GM18502 (cell line): ENCODE results near the gene FUT7.
"Not testable (repeated sequence)": the region's sequence is repeated elsewhere in the genome, so short reads cannot be mapped to it uniquely, and the experiment has no call there.

Experiments
- ATAC-seq: cut with Tn5 transposase; IDR thresholded peaks from one replicate; pipeline ENCODE4 v1.9.1; 2021; ENCODE audit warnings: mild to moderate bottlenecking; ENCODE audit not compliant: unreplicated experiment, poor library complexity

Gene FUT7

DNA sequence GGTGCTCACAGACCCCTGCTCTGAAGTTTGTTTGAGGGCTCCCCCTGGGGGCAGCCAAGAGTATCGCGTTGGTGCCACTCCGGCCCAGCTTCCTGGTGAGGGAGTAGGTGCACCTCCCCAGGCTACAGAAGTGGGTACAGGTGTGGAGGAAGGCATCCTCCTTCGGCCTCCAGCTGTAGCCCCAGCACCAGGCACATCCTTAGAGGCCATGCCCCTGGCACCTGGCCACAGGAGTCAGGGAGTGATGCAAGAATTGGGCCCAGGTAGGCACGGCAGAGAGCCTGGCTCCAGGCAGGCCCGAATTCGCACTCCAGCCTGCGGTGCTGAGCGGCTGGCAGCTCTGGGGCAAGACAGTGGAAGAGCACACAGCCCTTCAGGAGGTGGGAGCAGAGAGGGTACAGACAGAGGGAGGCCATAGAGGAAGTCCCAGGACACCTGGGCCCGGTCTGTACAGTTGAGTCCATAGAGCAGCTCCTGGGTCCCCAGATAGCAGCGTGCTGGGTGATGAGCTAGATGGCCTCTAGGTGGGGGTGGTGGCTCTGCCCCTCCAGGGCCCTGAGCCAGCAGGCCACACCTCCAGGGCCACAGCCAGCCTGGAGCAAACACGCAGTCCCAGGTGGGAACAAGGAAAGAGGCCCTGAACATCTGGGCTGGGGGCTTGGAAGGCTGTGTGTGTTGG is 36.1 kb upstream of the FUT7 start:
- ATAC-seq: no peak

DNA sequence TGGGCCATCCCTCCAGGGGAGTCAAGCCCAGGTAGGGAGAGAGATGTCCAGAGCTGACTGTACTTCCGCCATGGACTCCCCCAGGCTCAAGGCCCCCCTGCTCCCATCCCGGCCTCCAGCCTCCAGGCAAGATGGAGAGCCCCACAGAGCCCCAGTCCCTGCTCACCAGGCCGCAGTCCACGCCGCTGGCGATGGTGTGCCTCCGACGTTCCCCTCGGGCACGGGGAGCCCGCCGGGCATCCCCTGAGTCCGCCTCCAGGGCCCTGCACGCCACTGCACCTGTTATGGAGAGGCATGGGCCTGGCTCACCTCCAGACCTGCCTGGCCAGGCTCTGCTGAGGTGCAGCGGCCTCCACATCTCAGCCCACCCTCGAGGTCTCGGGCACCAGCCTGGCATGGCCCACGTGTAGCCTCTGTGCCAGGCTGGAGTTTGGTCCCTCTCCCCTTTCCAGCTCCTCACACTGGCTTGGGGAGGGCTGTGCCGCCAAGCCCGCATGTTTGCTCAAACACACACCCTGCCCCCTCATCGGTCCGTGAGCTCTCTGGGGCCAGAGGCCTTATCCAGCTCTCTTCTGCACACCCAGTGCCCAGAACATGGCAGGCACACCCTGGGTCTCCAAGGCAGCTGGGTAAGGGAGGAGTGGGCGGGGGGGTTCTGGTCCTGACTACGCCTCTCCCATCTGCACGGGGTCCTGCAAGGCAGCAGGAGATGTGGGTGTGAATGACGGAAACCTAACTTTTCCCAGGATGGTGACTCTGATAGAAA is 34.4 kb upstream of the FUT7 start:
- no peak for ATAC-seq

DNA sequence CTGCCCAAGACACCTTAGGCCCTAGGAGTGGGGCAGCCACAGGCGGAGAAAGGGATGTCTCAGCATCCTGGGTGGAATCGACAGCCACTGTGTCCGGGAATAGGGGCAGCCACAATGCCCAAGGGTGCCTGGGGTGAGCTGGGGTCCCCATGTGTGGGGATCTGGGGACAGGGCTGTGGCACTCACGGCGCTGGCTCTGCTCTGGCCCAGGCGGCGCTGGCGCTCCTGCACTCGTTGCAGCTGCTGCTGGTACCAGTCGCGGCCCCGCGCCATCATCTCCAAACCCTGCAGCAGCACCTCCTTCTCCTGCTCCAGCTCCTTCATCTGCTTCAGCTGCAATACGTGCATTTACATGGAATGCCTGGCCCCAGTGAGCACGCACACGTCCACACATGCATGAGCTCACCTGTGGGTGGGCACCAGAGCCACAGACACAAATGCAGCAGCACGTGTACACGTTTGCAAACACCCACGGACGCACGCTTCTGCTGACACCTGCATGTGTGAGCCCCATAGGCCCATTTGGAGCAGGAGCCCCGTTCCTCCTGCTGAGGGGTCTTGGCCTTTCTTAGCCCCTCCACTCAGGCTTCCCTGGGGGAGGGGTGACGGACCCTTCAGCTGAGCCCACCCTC is 33.6 kb upstream of the FUT7 start:
- no peak for ATAC-seq

DNA sequence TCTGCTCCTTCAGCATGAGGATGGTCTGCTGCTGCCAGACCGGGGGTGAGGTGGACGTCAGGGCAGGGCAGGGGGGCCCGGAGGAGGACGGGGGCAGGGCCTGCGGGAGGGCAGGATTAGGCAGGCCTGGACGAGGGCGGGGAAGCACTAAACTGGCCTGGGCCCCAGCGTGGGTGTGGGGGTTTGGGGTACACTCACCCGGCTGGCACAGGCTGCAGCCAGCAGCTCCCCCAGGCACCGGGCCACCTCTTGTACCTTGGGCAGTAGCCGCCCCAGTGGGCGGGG is 32.9 kb upstream of the FUT7 start:
- no peak for ATAC-seq

DNA sequence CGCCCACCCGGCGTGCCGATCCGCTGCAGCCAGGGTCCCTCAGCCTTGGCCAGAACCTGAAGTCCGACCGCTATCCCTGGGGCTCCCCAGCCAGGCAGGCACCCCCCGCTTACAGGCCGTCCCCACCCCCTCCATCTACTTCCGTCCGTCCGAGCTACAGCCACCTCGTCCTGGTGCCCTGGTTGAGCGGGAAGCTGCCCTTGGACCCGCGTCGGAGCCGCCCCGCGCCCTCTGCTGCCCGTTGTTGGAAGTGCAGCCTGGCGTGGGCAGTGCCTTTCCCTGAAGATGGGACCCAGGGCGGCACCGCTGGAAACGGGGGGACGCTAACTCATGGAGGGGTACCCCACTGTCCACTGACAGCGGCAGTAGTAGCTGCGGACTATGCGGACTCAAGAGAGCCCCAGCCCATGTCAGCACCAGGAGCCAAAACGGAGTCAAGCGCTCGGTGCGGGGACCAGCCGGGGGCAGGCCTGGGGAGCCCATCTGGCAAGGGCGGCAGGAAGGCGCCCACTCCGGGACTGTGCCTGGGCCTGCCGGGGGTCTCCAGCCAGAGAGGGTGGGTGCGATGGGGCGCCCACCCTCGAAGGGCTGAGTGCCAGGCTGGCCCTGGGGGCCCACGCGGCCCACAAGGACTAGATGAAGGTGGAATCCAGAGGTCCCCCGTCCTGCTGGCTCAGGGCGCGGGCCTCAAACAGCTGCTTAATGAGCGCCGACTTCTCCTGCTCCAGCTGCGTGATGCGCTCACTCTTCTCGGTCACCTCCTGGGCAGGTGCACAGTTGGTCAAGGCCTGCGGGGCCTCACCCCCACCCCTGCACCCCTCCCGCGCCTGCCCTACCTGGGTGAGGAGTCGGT is 32.4 kb upstream of the FUT7 start:
- ATAC-seq: no peak

DNA sequence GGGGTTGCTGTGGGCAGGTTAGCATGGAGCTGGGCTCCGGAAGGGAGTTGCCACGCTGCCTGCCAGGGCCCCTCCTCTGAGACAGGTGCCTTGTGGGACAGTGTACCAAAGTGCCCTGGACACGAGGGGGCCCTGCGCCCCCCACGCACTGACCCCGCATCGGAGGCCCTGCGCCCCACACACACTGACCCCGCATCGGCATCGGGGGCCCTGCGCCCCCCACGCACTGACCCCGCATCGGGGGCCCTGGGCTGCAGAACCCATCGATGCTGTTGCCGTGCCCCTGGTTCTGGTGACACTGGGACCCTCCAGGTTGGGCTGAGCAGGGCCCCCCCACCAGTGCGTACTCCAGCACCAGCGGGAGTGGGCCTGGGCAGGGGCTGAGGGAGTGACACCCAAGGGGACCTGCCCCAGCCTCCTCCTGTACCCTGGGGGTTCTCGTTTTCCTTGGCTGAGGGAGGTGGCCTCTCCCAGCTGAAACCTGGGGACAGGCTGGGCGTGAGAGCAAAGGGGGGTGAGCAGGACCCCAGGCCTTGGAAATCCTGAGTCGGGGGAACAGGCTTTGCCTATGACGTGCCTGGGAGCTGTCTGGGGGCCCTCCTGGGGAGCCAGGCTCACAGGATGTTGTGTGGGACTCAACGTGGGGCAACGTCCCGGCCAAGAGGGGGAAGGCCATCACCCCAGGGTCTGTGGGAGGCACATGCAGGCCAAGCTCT is 31.6 kb upstream of the FUT7 start:
- no peak for ATAC-seq

DNA sequence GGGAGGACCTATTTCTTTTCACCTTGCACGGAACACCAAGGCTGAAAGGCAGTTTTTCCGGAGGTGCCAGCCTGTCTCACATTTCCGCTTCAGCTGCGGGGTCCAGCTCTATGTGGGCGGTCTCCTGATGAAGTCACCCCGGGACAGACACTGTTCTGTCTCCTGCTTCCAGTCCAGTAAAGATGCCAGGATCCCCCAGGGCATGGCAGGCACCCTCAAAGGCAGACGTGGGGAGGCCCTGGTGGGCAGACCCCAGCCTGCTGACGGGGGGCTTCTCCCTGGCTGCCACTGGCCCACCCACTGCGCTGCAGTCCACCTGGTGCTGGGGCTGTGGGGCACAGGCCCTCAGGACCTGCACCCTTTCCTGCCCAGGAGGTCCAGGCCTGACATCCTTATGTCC is 30.9 kb upstream of the FUT7 start:
- ATAC-seq: not testable (repeated sequence)

DNA sequence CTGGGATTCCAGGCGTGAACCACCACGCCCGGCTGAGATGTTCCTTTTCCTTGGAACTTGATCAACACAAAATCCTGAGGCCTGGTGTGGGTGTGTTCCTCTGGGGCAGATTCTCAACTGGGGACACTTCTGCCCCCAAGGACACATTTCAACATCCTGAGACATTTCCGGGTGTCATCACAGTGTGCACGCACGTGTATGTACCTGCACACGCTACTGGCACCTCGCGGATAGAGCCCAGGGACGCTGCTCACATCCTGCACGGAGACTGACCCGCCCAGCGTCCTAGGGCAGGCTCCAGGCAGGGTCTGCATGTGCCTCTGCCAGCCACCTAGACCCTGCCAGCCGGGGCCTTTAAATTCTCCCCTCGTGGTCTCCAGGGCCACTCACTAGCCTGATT is 30.5 kb upstream of the FUT7 start:
- no peak for ATAC-seq

DNA sequence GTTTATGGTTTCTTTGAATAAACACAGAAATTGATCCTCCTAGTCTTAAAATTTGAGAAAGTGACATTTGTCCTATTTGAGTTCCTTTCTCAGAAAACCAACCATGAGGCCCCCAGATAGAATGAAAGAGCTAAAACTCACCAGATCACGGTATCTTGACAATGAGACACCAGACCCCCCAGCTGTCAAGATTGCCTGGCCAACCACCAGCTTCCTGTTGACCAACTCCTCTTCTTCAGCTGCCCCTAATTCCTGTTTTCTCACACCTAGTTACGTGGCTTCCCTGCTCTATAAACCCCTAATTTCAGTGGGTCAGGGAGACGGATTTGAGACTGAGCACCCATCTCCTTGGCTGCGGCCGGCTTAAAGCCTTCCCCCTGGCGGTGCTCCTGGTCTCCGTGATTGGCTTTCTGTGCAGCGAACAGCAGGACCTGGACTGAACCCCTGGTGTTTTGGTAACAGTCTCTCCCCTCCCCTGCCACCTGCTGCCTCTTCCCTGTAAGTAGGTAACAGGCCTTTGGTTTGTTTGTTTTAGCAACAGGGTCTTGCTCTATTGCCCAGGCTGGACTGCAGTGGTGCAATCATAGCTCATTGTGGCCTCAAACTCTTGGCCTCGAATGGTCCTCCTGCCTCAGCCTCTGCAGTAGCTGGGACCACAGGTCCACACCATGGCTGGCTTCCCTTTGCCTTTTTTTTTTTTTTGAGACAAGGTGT is 26.8 kb upstream of the FUT7 start:
- ATAC-seq: no peak

DNA sequence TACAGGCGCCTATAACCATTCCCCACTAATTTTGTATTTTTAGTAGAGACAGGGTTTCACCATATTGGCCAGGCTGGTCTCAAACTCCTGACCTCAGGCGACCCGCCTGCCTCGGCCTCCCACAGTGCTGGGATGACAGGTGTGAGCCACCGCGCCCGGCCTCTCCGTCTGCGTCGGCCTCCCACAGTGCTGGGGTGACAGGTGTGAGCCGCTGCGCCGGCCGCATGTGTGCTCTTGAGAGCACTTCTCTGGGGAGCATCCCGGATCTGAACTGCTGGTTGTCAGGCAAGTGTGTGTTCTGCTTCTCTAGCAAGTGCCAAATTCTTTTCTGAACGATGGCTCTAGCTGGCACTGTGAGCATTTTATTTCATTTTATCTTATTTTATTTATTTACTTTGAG is 25.7 kb upstream of the FUT7 start:
- no peak for ATAC-seq

DNA sequence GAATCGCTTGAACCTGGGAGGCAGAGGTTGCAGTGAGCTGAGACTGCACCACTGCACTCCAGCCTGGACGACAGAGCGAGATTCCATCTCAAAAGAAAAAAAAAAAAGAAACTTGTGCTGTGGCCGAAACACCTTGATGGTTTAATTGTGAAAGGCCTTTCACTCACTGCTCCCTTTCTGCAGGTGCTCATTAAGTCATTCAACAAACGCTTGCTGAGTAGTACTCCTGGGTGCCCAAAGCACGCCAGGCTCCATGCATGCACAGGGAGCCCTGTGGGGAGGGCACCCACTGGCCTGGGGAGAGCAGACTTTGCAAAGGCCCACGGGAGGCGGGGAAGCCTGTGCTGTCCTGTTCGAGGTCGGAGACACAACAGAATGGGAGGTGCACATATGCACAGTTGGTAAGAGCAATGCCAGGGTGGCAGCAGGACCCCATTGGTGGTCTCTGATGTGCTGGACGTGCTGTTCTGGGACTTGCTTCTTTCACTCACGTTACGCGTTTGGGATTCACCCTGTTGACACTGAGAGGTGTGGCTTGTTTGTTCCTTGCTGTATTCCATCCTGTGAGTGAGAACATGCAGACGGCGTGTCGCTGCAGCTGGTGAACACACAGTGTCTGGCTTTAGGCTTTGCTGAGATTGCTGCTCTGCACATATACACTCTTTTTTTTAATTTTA is 25.0 kb upstream of the FUT7 start:
- no peak for ATAC-seq

DNA sequence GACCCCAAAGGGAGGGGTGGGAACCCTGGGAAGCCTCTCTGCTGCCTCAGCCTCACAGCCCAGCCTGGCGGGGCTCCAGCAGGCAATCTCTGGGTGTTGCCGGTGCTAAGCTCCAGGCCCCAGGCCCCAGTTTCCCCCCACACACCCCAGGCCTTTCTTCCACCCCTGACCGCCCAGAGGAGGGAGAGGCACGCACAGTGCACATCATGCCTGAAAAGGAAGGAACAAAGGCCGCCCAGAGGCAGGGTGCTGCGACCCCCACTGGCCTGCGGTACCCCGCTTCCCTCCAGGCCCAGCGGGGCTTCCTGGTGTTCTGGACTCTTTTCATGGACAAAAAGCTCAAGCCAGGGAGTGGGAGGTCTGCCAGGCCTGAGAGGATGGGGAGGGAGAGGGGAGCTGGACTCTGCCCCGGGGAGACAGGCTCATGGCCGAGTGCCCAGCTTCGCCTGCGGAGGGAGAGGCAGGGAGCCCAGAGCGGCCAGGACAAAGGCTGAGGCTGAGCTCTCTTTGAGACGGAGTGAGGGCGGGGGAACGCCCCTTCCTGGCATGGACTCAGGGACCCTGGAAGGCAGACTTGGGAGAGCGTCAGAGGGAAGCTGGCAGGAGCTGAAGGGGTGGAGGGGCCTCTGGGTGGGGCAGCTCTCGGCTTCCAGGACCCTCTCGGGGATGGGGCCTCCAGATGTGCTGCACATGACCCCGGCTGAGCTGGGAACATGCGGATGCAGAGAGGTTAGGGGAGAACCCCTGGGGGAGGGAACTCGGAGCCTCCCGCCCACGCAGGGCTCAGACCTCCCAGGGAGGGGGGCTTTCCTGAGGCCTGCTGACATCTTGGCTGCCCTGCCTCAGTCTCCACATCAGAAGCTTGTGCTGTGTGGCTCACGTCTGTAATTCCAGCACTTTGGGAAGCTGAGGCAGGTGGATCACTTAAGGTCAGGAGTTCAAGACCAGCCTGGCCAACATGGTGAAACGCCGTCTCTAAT is 23.8 kb upstream of the FUT7 start:
- ATAC-seq: no peak

DNA sequence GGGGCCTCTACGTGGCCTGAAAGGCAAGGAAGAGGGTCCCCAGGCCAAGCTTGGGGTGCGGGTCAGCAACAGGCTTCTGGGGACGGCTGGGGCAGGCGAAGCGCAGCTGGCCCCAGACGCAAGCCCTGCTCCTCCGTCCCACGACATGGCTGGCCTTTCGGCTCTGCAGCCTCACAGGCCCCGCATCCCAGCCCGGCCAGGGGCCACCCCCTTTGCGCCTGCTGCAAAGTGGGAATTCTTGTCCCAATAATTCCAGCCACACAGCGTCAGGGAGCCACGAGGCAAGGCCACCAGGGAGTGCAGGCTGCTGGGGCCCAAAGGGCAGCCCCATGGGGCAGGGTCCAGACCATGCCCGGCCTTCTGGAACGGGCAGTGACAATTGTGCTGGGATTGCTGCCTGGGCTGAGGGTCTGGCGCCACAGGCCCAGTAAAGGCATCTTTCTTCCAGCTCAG is 23.1 kb upstream of the FUT7 start:
- ATAC-seq: no peak

DNA sequence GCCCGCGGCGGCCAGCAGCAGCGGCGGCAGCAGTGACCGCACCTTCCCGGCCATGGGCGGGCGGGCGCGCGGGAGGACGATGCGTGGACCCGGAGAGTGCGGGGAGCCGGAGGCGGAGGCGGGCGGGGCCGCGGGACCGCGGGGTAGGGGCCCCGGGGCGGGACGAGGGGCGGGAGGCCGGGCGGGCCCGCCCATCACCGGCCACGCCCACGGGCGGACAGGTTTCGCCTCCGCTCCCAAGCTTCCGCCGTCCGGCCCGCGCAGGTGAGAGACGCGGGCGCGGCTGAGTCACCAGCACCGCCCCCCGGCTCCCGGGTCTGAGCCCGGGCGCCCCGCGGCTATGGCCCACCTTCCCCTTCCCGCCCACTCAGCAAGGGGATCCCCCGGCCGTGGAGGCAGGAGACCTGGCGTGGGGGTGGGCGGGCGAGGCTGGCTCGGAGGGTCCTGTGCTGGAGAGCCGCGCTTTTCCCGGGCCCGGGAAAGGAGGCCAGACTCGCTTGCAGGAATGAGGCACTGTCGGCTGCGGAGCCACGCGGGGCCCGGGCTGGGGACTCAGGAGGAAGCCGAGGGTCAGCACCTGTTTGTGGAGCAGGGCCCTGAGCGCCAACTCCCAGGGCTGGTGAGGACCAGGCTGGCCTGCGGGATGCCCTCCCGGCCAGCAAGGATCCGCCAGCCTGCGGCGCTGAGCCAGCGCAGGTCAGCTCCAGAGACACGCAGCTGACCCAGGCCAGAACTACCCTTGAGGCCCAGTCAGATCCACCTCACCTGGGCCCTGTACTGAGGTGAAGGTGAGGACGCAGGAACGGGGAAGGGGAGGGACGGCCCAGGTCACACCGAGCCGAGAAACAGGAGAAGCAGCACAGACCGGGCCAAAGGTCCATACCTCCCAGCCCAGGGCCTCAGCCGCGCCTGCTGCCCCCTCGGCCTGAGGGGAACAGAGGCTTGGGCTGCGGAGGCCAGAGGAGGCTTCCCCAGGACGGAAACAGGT is 22.4 kb upstream of the FUT7 start, which contains the start of gene ENTPD2:
ENTPD2 (minus strand) TSS at position 118 of the 988 bp plus-strand sequence; CDS start at position 54, 64 bp downstream.
- no peak for ATAC-seq

DNA sequence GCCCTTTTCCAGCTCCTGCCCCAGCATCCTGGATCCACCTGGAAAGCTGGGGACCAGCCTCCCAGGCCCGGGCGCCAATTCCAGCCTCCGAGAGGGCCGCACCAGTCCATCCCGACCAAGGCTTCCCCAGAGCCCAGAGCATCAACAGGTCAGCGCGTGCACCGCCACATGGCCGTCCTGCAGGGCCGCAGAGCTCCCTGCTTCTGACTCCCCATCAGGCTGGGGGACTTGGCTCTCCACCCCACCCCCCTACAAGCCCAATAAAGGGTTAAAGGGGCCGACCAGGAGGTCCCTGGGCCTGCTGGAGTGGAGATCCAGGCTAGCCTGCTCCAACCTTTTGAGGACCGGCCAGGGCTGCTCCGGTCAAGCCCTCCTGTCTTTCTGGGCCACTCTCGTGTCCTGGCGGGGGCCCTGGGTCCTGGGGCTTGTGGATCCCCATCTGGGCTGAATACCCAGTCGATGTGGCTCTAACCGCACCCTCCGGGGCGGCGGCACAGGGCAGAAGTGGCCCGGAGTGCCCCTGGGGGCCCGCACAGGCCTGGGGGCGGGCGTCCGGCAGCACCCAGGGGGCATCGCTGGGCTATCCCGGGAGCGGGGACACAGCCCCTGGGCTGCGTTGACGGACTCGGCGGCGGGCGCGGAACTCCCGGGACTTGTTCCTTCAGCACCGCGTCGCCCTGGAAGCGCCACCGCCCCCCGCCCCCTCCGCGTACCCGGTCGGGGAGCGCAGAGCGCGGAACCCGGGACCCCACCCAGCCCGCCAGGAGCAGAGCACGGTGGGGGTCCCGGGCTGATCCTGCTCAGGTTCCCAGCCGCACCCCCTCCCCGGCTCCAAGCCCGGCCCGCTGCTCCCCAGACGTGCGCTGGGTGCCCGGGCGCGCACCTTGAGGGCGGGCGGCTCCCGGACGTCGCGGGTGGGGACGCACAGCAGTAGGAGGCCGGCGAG is 21.4 kb upstream of the FUT7 start:
- no peak for ATAC-seq

DNA sequence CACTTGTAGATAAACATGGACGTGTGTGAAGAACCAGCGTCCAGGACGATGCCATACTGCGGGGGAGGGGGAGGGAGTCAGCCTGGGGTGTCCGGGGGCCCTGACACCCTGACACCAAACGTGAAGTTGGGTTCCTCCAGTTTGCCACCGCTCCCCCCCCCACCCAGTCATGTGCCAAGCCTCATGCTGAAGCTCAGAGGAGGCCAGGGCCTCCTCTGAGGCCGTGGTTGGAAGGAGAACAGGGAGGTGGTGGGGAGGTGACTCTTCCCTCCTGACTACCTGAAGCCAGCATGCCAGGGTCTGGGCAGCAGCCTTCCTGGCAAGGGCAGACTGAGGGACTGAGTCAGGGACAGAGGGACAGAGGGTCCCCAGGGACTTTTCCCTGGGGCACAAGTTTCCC is 20.4 kb upstream of the FUT7 start:
- no peak for ATAC-seq
